ENCODE data around the gene VWA5B2.

DNA sequence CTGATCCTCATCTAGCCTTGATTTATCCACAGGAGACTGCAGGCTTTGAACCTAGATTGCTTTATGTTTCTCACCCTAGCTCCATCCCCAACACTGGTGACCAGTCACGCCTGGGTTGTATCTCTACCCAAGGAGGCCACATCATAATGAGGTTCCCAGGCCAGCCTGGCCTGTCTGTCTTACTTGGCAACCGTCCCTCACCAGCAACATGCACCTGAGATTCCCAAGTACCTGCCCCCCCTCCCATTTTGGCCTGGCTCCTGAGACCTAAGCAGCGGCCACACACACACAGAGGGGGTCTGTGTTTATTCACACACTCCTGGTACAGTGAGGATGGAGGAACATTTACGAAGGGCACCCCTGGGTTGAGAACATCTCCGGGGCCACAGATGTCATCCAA lies 29.5 kb downstream of the VWA5B2 start:
- TF ChIP-seq POLR2AphosphoS5 (IDR thresholded peaks at IDR 0.05; ENCODE audit: low read depth, low read length), result no peak
- TF ChIP-seq, protein P1, sequence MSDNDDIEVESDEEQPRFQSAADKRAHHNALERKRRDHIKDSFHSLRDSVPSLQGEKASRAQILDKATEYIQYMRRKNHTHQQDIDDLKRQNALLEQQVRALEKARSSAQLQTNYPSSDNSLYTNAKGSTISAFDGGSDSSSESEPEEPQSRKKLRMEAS (IDR thresholded peaks at IDR 0.05), result no peak
